IPS-15b (cell line): ENCODE data around the gene COL4A6.

Source experiments
- H3K27me3 ChIP-seq: one replicate; pipeline ENCODE4 v1.6.1; 2013; ENCODE audit warnings: low read length; ENCODE audit not compliant: control insufficient read depth, insufficient read depth
- H3K36me3 ChIP-seq: one replicate; pipeline ENCODE4 v1.6.1; 2013; ENCODE audit warnings: low read length; ENCODE audit not compliant: control insufficient read depth, insufficient read depth
- H3K4me1 ChIP-seq: one replicate; pipeline ENCODE4 v1.6.1; 2013; ENCODE audit warnings: mild to moderate bottlenecking, low read length; ENCODE audit not compliant: control insufficient read depth, insufficient read depth
- H3K4me3 ChIP-seq: one replicate; pipeline ENCODE4 v1.5.1; 2013; ENCODE audit warnings: low read depth, low read length
- H3K9ac ChIP-seq: one replicate; pipeline ENCODE4 v1.6.1; 2013; ENCODE audit warnings: low read depth, mild to moderate bottlenecking, low read length
- H3K9me3 ChIP-seq: one replicate; pipeline ENCODE4 v1.6.1; 2013; ENCODE audit warnings: mild to moderate bottlenecking, low read length; ENCODE audit not compliant: control insufficient read depth, insufficient read depth

Gene COL4A6

DNA sequence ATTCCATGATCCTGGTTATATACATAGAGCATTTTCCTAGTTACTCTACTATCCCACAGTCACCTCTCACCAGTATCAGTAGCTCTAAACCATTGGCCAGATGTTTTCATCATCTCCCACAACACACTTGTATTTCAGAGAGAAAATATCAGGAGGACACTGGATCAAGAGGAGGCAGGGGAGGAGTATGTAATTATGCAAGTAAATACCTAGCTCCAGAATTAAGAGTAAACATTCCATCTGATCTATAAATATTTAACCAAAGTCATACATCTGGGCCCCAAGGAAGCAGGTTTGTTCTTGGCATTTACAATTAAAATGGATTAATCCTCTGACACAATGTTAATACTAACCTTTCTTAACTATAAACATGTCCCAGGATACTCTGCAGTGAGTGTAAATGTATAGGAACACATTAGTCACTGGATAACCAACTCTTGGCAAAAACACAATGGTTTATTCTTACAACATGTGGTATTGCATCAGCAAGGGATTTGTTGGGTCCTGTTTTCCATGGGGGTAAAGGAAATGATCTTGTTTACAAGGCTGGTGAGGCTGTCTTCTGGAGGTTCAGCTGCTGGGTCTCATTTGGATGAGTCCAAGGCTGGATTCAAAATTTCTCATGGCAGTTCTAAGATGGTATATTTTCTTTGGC, 176.5 kb downstream of the COL4A6 start:
- Histone ChIP-seq H3K4me1 (no peaks in the 10 kb centered on the region), H3K4me3 (no peak overlapping the region), H3K27me3 (no peaks in the 10 kb centered on the region), H3K9me3 (no peaks in the 10 kb centered on the region), H3K36me3 (no peaks in the 10 kb centered on the region), H3K9ac (no peak overlapping the region)

DNA sequence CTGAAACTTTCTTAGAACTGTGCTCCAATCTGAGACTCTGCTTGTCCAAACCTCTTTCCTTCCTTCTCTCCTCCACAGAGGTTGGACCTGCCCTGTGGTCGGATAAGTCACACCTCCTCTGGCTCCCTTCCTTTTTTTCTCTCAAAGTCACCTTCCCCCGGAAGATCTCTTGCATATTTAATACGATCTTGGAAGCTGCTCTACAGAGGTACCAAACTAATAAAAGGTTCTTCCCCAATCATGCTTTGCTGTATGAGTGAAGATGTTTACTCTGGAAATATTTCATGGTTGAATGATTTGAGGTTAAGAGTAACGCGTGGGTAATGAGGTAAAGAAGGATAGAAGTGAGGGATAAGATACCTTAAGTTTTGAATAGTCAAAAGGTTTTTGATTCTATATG, 180.7 kb downstream of the COL4A6 start:
- H3K27me3 ChIP-seq, result no peaks in the 10 kb centered on the region
- no peaks in the 10 kb centered on the region for H3K36me3 ChIP-seq
- no peak overlapping the region for H3K4me3 ChIP-seq
- no peaks in the 10 kb centered on the region for H3K4me1 ChIP-seq
- H3K9ac ChIP-seq, result no peak overlapping the region
- H3K9me3 ChIP-seq, result no peaks in the 10 kb centered on the region

DNA sequence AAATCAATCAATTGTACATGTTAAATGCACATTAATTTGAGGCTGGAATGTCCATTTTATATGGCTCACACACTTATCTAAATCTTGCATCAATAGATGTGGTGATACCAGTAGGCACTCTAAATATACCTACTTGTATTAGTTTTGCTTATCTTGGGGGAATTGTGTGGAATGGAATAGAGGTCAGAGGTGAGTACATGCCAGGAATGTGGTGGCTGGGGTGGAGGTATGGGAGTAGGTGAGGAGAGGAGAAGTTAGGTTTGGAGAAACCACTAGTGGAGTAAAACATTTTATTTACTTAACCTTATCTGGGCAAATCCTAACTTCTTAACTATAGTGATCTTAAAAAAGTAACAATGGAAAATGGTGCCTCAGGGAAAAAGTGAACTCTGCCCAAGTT, 183.6 kb downstream of the COL4A6 start:
- no peaks in the 10 kb centered on the region for H3K4me1 ChIP-seq
- H3K4me3 ChIP-seq, result no peak overlapping the region
- no peaks in the 10 kb centered on the region for H3K36me3 ChIP-seq
- H3K9ac ChIP-seq, result no peak overlapping the region
- no peaks in the 10 kb centered on the region for H3K27me3 ChIP-seq
- no peaks in the 10 kb centered on the region for H3K9me3 ChIP-seq

DNA sequence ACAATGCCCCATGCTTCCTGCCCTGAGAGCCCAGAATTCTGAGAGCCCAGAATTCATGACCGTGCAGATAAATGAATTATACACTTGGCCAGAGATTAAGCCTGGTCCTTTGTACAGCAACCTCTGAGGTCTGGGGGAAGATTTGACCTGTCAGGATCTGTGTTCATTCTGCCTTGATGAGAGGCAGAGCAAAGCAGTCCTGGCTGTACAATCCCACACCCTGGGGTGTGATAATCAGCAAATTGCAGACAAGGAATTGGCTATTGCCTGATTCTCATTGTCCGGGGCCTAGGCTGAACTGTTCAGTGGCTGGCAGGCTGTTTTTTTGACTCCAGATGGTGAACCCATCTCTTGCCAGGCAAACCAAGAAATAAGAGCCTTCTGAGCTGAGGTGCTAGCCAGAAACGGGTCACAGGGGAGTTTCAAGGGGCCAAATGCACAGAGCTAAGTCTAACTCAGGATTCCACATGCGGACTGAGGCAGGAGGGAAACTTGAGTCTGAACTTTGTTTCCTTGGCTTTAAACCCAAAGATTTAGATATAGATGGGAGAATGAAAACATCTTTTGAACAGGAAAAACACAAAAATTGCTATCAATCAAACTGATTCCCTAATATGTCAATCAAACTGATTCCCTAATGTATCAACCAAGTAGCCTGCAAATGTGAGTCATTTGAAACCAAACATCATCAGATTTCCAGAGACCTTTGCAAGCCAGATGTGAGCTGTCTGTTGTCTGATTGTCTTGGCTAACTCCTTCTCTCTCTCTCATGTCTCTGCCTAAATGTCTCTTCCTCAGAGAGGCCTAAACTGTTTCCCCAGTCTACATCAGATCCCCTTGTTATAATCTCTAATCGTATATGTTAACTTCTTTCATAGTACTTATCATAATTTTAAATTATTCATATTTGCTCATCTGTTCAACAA, 187.3 kb downstream of the COL4A6 start:
- Histone ChIP-seq H3K36me3 (no peaks in the 10 kb centered on the region), H3K9ac (no peak overlapping the region), H3K27me3 (no peaks in the 10 kb centered on the region), H3K4me1 (no peaks in the 10 kb centered on the region), H3K9me3 (no peaks in the 10 kb centered on the region), H3K4me3 (no peak overlapping the region)

DNA sequence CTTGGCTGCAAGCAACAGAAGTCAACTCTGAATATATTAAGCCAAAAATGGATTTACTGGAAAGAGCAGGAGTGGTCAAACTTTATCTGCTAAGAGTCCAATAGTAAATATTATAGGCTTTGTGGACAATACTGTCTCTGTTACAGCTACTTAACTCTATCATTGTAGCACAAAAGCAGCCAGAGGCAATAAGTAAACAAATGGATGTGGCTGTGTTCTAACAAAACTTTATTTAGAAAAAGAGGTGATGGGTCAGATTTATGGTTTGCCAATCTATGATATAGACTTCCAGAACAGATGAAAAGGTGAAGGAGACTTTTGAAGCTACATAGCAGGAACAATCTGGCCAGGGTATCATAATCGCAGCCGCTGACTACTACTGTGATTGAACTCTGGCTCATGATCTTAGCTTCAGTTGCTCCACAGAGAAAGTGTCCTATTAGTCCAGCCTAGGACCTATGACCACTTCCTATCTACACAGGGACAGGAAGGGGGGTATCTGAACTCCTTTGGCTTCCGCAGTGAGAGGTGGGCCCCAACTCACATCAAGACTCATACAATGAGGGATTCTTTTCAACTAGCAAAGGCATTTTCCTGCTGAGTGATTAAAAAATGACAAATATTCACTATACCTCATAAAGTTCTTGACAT, 191.8 kb downstream of the COL4A6 start:
- H3K9ac ChIP-seq, result no peak overlapping the region
- no peaks in the 10 kb centered on the region for H3K27me3 ChIP-seq

DNA sequence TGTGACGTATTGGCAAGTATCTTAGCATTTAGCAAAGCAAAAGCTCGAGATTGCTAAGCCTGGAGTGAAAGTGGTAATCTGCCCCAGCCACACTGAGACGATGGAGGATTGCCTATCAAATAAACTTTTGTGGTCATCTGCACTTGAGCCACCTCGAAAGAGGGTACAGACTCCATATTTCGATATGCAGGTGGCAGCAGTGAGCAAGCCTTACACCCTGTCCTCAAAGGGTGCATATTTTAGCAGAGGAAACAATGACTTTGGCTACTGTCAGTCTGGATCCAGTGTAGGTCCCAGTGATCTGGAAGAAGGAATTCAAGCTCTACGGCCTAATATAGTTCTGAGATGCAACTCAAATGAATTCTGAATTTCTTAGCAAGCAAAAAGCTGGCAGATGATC, 192.8 kb downstream of the COL4A6 start:
- H3K9ac ChIP-seq, result no peak overlapping the region
- no peaks in the 10 kb centered on the region for H3K27me3 ChIP-seq
- no peaks in the 10 kb centered on the region for H3K4me1 ChIP-seq
- H3K4me3 ChIP-seq, result no peak overlapping the region
- H3K36me3 ChIP-seq, result no peaks in the 10 kb centered on the region
- H3K9me3 ChIP-seq, result no peaks in the 10 kb centered on the region

More for the DNA sequence above, 191.8 kb downstream of the COL4A6 start:
- Histone ChIP-seq H3K36me3 (no peaks in the 10 kb centered on the region), H3K4me3 (no peak overlapping the region), H3K4me1 (no peaks in the 10 kb centered on the region), H3K9me3 (no peaks in the 10 kb centered on the region)

DNA sequence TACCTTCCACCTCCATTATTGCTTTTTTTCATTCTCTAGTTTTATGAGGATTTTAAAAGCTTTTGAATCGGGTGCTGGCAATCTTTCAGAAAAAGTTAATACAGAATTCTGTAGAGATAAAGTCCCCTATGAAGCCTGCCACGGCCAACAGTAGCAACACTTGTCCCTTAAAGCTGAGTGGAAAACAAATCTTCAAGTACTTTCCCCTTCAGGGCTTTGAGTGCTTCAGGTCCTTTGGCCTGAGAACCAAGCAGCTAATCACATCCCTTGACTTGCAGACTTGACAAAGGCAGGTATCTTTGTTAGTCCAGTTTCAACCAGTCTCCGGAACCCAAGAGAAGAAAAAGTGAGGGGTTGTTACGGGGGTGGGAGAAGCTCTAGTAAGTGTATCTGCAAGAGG, 202.2 kb downstream of the COL4A6 start:
- H3K27me3 ChIP-seq, result no peaks in the 10 kb centered on the region
- no peaks in the 10 kb centered on the region for H3K9me3 ChIP-seq
- H3K4me3 ChIP-seq, result no peak overlapping the region
- no peaks in the 10 kb centered on the region for H3K36me3 ChIP-seq
- H3K9ac ChIP-seq, result no peak overlapping the region
- H3K4me1 ChIP-seq, result no peaks in the 10 kb centered on the region

DNA sequence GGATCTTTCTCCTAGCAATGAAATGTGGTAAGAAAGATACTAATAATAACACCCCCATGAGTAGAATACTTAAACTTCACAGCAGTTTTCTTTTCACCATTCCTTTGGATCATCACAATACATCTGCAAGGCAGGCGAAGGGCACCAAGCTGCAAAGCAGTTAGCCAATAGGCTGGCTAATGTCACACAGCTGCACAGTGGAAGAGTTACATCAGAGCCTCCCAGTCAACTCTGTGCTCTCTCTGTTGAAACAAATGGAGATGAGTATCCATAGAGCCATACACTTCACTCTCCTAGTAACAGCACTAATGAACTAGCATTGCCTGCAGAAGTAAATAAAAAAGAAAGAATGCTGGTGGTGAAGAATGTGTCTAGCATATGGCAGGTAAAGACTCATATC, 207.6 kb downstream of the COL4A6 start:
- no peaks in the 10 kb centered on the region for H3K9me3 ChIP-seq
- no peaks in the 10 kb centered on the region for H3K36me3 ChIP-seq
- H3K4me3 ChIP-seq, result no peak overlapping the region
- peaks cover 3% of the 10 kb centered on the region for H3K4me1 ChIP-seq
- H3K27me3 ChIP-seq, result no peaks in the 10 kb centered on the region
- no peak overlapping the region for H3K9ac ChIP-seq

DNA sequence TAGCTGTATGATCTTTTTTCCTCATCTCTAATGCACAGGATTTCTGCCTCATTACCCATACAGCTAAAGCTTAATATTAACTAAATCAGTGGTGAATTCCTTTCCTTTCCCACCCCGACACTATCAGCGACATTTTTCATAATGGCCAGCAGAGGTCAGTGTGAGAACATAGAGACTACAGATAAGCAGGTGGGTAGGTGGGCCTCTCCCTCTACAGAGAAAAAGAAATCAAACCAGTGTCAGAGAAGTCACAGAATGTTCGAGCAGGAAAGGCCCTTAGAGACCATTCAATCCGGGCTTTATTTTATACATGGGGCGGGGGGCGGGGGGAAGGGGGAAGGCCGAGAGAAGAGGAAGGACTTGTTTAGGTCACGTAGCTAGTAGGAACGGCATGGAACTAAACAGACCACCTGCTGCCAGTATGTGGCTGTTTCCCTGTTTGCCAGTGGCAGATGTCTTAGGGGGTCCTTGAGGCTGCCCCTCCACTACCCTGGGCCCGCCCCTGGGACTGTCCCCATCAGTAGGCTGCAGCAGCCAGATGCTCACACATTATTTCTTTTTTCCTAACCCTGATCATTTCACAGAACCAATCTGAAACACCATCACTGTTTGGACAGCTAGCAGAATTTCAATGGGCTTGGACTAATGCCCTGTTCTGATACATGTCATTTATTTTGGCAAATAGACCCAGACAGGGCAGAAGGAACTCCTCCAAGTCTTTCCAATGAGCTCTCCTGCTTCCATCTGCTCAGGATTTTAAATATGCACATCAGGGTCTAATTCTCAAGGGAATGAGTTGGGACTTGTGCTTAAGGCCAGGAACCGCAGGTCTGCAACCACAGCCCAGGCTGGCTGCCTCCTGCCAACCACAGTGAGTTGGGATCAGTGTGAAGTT, 213.2 kb downstream of the COL4A6 start:
- no peak overlapping the region for H3K4me3 ChIP-seq
- no peaks in the 10 kb centered on the region for H3K9me3 ChIP-seq
- no peaks in the 10 kb centered on the region for H3K36me3 ChIP-seq
- H3K4me1 ChIP-seq, result peaks cover 3% of the 10 kb centered on the region
- no peak overlapping the region for H3K9ac ChIP-seq
- no peaks in the 10 kb centered on the region for H3K27me3 ChIP-seq

DNA sequence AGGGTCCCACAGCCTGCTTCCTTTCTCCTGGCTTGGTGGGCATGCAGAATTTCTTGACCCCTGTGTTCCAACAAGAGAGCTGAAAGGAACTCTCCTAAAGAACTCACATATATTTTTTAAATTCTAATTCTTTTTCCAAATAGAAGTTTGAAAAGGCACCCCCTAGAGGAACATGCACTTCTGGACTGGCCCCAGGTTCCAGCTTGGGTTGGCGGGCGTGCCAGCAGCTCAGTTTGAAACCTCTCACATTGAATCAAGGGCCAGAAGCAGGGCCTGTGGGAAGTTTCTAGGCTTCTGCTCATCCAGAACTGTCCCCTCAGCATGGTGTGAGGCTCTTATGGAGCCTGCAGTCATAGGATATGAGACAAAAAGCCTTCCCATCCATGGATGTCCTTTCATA, 214.0 kb downstream of the COL4A6 start:
- Histone ChIP-seq H3K27me3 (no peaks in the 10 kb centered on the region), H3K9me3 (no peaks in the 10 kb centered on the region), H3K9ac (no peak overlapping the region), H3K4me1 (peaks cover 3% of the 10 kb centered on the region), H3K4me3 (no peak overlapping the region), H3K36me3 (no peaks in the 10 kb centered on the region)

DNA sequence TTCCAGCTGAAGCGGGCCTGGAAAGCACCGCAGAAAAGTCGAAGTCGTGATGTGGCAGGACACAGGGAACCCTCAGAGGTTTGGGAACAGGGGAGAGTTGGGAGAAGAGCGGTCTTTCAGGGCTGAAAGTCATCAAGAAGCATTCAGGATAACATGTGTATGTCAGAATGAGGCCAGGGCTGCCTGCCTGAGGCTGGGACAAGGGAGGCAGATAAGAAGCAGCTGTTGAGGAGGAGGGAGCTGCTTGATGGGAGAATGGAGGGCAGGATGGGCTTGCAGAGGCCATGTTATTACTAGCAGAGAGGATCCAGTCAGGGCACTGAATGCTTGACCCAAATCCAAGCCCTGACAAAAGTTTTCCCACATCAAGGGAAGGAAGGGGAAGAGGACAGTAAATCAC, 214.6 kb downstream of the COL4A6 start:
- Histone ChIP-seq H3K9me3 (no peaks in the 10 kb centered on the region), H3K36me3 (no peaks in the 10 kb centered on the region), H3K27me3 (no peaks in the 10 kb centered on the region), H3K4me3 (no peak overlapping the region), H3K9ac (no peak overlapping the region), H3K4me1 (peaks cover 3% of the 10 kb centered on the region)
